A549 (cell line): Measurements from ENCODE around the gene RGMB. TPM values are rescaled to one million over a fixed set of nuclear protein-coding genes. Genes with fewer than 3 reads are reported as not detected.

ENCODE experiments used
- ATAC-seq, 2 experiments: fragments of 200-7000 bp in 1 of 2; fragments of >200 bp in 1 of 2; cut with Nextera tagmentation in 1 of 2; cut with Tn5 transposase in 1 of 2; 3 replicates each; pipeline versions ENCODE4 v1.8.0 to v1.9.1; 2018 to 2020; ENCODE audit warnings: mild to moderate bottlenecking in 1 of 2, moderate library complexity in 1 of 2
- CTCF ChIA-PET: fragments of 300-600 bp; sonication (Branson Sonifier 250); formaldehyde crosslinking; extraction: SDS; loops from one replicate; lab custom pipeline; 2021; ENCODE audit warnings: antibody characterized with exemption, inconsistent platforms; lab: Yijun Ruan, JAX
- POLR2A ChIA-PET: fragments of 350-600 bp; formaldehyde crosslinking; extraction: SDS; loops from one replicate; lab custom pipeline; 2021; ENCODE audit warnings: antibody characterized with exemption, inconsistent platforms; lab: Yijun Ruan, JAX
- DNase-seq, 2 experiments: peaks; one replicate each; pipeline versions ENCODE4 v3.0.0 to v3.0.0-alpha.2; 2011 to 2016; ENCODE audit warnings: low read depth in 1 of 2, low spot score in 1 of 2
- FAIRE-seq: peaks from 2 replicates; lab custom pipeline; 2011; peaks lifted over from hg19 to GRCh38; lab: Jason Lieb, UNC
- H3K27ac ChIP-seq, 2 experiments: fragments of >200 bp; sonication (Bioruptor Twin); formaldehyde crosslinking; 3 replicates each; pipeline ENCODE4 v1.5.1; 2016 to 2017
- H3K4me1 ChIP-seq: fragments of >200 bp; sonication (Bioruptor Twin); formaldehyde crosslinking; 3 replicates; pipeline ENCODE4 v1.6.1; 2016
- H3K4me2 ChIP-seq: fragments of >200 bp; sonication (Bioruptor Twin); formaldehyde crosslinking; 3 replicates; pipeline ENCODE4 v1.6.1; 2016
- H3K4me3 ChIP-seq: fragments of >200 bp; sonication (Bioruptor Twin); formaldehyde crosslinking; 3 replicates; pipeline ENCODE4 v1.5.1; 2016
- H3K9me3 ChIP-seq: fragments of >200 bp; sonication (Bioruptor Twin); formaldehyde crosslinking; 3 replicates; pipeline ENCODE4 v1.6.1; 2016
- CEBPB ChIP-seq, 2 experiments: fragments of >200 bp in 1 of 2; sonication (Bioruptor Twin) in 1 of 2; formaldehyde crosslinking in 1 of 2; IDR thresholded peaks; 2 replicates each; pipeline ENCODE4 v1.6.1; 2012 to 2016
- CTCF ChIP-seq: fragments of >200 bp; sonication (Bioruptor Twin); formaldehyde crosslinking; IDR thresholded peaks from 3 replicates; pipeline ENCODE4 v1.5.1; 2016
- E2F6 ChIP-seq: IDR thresholded peaks from 2 replicates; pipeline ENCODE4 v1.6.1; 2012; ENCODE audit warnings: low read depth, borderline replicate concordance
- ESRRA ChIP-seq: fragments of 150-350 bp; IDR thresholded peaks from 2 replicates; pipeline ENCODE4 v1.6.1; 2014; ENCODE audit warnings: mild to moderate bottlenecking, low read length, borderline replicate concordance
- GATA3 ChIP-seq: IDR thresholded peaks from 2 replicates; pipeline ENCODE4 v1.6.1; 2012; ENCODE audit warnings: borderline replicate concordance
- HDAC2 ChIP-seq: fragments of 200-600 bp; sonication (generic); IDR thresholded peaks from 2 replicates; pipeline ENCODE4 v1.6.1; 2016
- HOXA7 ChIP-seq: fragments of 250-450 bp; sonication (Bioruptor Pico); IDR thresholded peaks from 2 replicates; pipeline ENCODE4 v1.5.0; 2020; ENCODE audit warnings: mild to moderate bottlenecking, moderate library complexity
- KDM1A ChIP-seq: fragments of 200-600 bp; sonication (generic); IDR thresholded peaks from 2 replicates; pipeline ENCODE4 v1.6.1; 2016; ENCODE audit warnings: low read depth, mild to moderate bottlenecking
- KDM5A ChIP-seq: fragments of 200-600 bp; sonication (generic); IDR thresholded peaks from 2 replicates; pipeline ENCODE4 v1.6.1; 2016; ENCODE audit warnings: antibody characterized with exemption, mild to moderate bottlenecking
- MAFK ChIP-seq: fragments of 450-650 bp; IDR thresholded peaks from 2 replicates; pipeline ENCODE4 v1.6.1; 2014; ENCODE audit not compliant: partially characterized antibody
- MYC ChIP-seq: IDR thresholded peaks from 2 replicates; pipeline ENCODE4 v1.6.1; 2012; ENCODE audit warnings: mild to moderate bottlenecking, inconsistent platforms, low read length, improper control_type of control experiment, borderline replicate concordance
- PBX3 ChIP-seq: IDR thresholded peaks from 2 replicates; pipeline ENCODE4 v1.6.1; 2012
- PHF8 ChIP-seq: fragments of 200-600 bp; sonication (generic); IDR thresholded peaks from 2 replicates; pipeline ENCODE4 v1.6.1; 2016; ENCODE audit warnings: low read depth, mild to moderate bottlenecking, antibody characterized with exemption, moderate library complexity, borderline replicate concordance
- RNF2 ChIP-seq: fragments of 200-600 bp; sonication (generic); IDR thresholded peaks from 2 replicates; pipeline ENCODE4 v1.6.1; 2016; ENCODE audit warnings: low read depth, mild to moderate bottlenecking, antibody characterized with exemption, moderate library complexity, borderline replicate concordance
- SREBF2 ChIP-seq: fragments of 450-650 bp; IDR thresholded peaks from 2 replicates; pipeline ENCODE4 v1.6.1; 2014; ENCODE audit warnings: mild to moderate bottlenecking, moderate library complexity
- USF2 ChIP-seq: fragments of 450-650 bp; IDR thresholded peaks from 2 replicates; pipeline ENCODE4 v1.6.1; 2014; ENCODE audit warnings: antibody characterized with exemption
- ZC3H11A ChIP-seq: fragments of 450-650 bp; IDR thresholded peaks from 2 replicates; pipeline ENCODE4 v1.6.1; 2014; ENCODE audit warnings: antibody characterized with exemption, mild to moderate bottlenecking
- ZFP36 ChIP-seq: fragments of 450-650 bp; IDR thresholded peaks from 2 replicates; pipeline ENCODE4 v1.6.1; 2014; ENCODE audit warnings: borderline replicate concordance; ENCODE audit not compliant: partially characterized antibody
- WGBS: methylation state at CpG from one replicate; pipeline ENCODE4 v1.1.6; 2017; ENCODE audit errors: missing lambda C conversion rate; 5-methylcytosine and 5-hydroxymethylcytosine counted together
- polyA plus RNA-seq, 4 experiments: library from polyadenylated mRNA; depleted of rRNA in 3 of 4; stranded (reverse); fragments of >200 nt; fragmentation: RNase III in 1 of 4; extraction: RNeasy Plus Mini Kit Qiagen cat#74134 plus additional on column Dnase treatment in 1 of 4; gene quantifications; 2 replicates in 3 of 4; 3 replicates in 1 of 4; pipeline ENCODE4 v1.2.3, GENCODE V29; 2011 to 2017
- TF ChIP-seq, protein P1 (sequence below): fragments of 150-350 bp; IDR thresholded peaks from 2 replicates; pipeline ENCODE4 v1.6.1; 2014; ENCODE audit warnings: low read depth, mild to moderate bottlenecking, low read length
- TF ChIP-seq, protein P2 (sequence below): fragments of 250-450 bp; sonication (Bioruptor Pico); IDR thresholded peaks from 2 replicates; pipeline ENCODE4 v1.5.0; 2021; ENCODE audit warnings: mild to moderate bottlenecking, moderate library complexity, borderline replicate concordance
- TF ChIP-seq, protein P3 (sequence below): fragments of 200-600 bp; sonication (generic); IDR thresholded peaks from 2 replicates; pipeline ENCODE4 v1.6.1; 2016; ENCODE audit warnings: antibody characterized with exemption, mild to moderate bottlenecking, moderate library complexity

The RGMB gene
- polyA plus RNA-seq, 2 of the 4 experiments (the other 2 are of a cell fraction), result 5.3 to 5.6 TPM

DNA sequence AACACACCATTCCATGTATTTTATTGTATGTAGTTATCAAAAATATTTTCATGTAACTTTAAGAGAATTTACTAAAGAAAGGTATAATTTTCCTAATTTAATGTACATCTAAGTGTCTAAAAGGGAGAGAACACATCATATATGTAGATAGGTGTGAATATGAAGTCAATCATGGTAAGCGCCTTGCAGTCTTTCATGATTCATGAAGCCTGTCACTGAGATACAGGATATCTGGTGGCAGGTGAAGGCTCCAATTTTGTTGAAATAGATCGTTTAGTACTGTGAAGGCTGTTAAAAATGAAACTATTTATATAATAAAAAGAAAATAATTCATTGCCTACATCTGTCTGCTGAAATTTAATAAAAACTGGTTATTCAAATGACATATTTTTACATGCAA is 15.5 kb upstream of the RGMB start:
- Histone ChIP-seq H3K27ac (no peak overlapping the region), H3K4me3 (no peak overlapping the region), H3K9me3 (no peaks in the 10 kb centered on the region), H3K4me1 (no peaks in the 10 kb centered on the region), H3K4me2 (no peak overlapping the region)
- FAIRE-seq, result no peak
- DNase-seq, result no peak
- no peak for ATAC-seq
- POLR2A ChIA-PET, result no interaction called here
- no peak for TF ChIP-seq CEBPB (IDR thresholded peaks at IDR 0.05)
- no peak for TF ChIP-seq RNF2
- TF ChIP-seq, protein P1, sequence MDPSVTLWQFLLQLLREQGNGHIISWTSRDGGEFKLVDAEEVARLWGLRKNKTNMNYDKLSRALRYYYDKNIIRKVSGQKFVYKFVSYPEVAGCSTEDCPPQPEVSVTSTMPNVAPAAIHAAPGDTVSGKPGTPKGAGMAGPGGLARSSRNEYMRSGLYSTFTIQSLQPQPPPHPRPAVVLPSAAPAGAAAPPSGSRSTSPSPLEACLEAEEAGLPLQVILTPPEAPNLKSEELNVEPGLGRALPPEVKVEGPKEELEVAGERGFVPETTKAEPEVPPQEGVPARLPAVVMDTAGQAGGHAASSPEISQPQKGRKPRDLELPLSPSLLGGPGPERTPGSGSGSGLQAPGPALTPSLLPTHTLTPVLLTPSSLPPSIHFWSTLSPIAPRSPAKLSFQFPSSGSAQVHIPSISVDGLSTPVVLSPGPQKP, result no peak
- no peak for TF ChIP-seq GATA3
- TF ChIP-seq E2F6, result no peak
- no peak for TF ChIP-seq SREBF2
- 42% methylated on average over 2 of the region's 2 CpGs for WGBS
- CTCF ChIA-PET, result no interaction called here

DNA sequence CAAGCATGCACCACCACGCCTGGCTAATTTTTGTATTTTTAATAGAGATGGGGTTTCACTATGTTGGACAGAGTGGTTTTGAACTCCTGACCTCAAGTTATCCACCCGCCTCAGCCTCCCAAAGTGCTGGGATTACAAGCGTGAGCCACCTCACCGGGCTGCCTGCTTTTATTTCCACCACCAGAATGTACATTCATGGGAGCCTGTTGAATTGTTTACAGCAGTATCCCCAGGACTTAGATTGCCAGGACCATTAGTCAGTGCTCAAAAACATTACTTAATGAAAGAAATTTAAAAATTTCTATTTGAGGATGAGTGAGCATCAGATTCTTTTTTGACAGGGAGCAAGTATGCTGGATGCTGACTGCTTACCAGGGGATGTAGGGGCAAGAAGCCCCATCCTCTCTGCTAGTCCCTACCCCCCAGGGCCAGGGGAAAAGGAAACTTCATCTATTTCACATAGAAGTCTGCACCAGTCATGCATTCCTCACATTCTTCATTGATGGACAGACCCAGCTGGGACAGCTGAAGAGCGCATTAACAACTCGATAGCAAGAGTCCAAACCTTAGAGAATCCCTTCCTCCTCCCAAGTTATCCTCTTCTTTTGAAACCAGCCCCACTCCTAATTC is 10.3 kb upstream of the RGMB start:
- H3K4me2 ChIP-seq, result no peak overlapping the region
- H3K9me3 ChIP-seq, result no peaks in the 10 kb centered on the region
- TF ChIP-seq USF2 (no peak), KDM1A (no peak), HOXA7 (CRISPR knock-in tag) (no peak), PBX3 (no peak), MYC (no peak), ZFP36 (no peak), ESRRA (no peak), CEBPB (IDR thresholded peaks at IDR 0.05) (no peak), PHF8 (no peak), HDAC2 (no peak), GATA3 (no peak), CTCF (no peak), KDM5A (no peak), ZC3H11A (no peak), MAFK (no peak)
- TF ChIP-seq, protein P2, sequence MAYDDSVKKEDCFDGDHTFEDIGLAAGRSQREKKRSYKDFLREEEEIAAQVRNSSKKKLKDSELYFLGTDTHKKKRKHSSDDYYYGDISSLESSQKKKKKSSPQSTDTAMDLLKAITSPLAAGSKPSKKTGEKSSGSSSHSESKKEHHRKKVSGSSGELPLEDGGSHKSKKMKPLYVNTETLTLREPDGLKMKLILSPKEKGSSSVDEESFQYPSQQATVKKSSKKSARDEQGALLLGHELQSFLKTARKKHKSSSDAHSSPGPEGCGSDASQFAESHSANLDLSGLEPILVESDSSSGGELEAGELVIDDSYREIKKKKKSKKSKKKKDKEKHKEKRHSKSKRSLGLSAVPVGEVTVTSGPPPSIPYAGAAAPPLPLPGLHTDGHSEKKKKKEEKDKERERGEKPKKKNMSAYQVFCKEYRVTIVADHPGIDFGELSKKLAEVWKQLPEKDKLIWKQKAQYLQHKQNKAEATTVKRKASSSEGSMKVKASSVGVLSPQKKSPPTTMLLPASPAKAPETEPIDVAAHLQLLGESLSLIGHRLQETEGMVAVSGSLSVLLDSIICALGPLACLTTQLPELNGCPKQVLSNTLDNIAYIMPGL (CRISPR knock-in tag), result no peak
- TF ChIP-seq, protein P3, sequence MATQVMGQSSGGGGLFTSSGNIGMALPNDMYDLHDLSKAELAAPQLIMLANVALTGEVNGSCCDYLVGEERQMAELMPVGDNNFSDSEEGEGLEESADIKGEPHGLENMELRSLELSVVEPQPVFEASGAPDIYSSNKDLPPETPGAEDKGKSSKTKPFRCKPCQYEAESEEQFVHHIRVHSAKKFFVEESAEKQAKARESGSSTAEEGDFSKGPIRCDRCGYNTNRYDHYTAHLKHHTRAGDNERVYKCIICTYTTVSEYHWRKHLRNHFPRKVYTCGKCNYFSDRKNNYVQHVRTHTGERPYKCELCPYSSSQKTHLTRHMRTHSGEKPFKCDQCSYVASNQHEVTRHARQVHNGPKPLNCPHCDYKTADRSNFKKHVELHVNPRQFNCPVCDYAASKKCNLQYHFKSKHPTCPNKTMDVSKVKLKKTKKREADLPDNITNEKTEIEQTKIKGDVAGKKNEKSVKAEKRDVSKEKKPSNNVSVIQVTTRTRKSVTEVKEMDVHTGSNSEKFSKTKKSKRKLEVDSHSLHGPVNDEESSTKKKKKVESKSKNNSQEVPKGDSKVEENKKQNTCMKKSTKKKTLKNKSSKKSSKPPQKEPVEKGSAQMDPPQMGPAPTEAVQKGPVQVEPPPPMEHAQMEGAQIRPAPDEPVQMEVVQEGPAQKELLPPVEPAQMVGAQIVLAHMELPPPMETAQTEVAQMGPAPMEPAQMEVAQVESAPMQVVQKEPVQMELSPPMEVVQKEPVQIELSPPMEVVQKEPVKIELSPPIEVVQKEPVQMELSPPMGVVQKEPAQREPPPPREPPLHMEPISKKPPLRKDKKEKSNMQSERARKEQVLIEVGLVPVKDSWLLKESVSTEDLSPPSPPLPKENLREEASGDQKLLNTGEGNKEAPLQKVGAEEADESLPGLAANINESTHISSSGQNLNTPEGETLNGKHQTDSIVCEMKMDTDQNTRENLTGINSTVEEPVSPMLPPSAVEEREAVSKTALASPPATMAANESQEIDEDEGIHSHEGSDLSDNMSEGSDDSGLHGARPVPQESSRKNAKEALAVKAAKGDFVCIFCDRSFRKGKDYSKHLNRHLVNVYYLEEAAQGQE, result no peak
- ChIA-PET CTCF (no interaction called here), POLR2A (no interaction called here)
- H3K4me3 ChIP-seq, result no peak overlapping the region
- ATAC-seq, result no peak
- no peak for DNase-seq
- no peaks in the 10 kb centered on the region for H3K4me1 ChIP-seq
- H3K27ac ChIP-seq, result no peak overlapping the region
- no peak for FAIRE-seq
- 32% methylated on average over 6 of the region's 6 CpGs for WGBS
